HL-60/S4 treated with retinoic acid at 250 ng/mL for 4 days and 3 days (cell line): ENCODE results near the gene SYTL5.

Source experiments
- in situ Hi-C: fragments of 300-500 bp; cut with MboI; formaldehyde crosslinking; loops from 2 replicates; pipeline ENCODE4 v1.7.0; 2022; ENCODE audit warnings: low sequenced_read_pairs

SYTL5 gene

GRCh38 chrX:38087594-38087993 is 81.2 kb downstream of the SYTL5 start:
- in situ Hi-C loops = no loop called here

- in situ Hi-C loops = no loop called here
Observed at GRCh38 chrX:38089173-38089982, 83.0 kb downstream of the SYTL5 start.

GRCh38 chrX:38095971-38096529 is 89.7 kb downstream of the SYTL5 start:
- in situ Hi-C loops = no loop called here

- in situ Hi-C loops = no loop called here
Observed at GRCh38 chrX:38099688-38100087, 93.3 kb downstream of the SYTL5 start.

GRCh38 chrX:38102240-38102639 is 95.9 kb downstream of the SYTL5 start:
- in situ Hi-C loops = no loop called here

- in situ Hi-C loops = no loop called here
Observed at GRCh38 chrX:38102875-38103274, 96.5 kb downstream of the SYTL5 start.

GRCh38 chrX:38103857-38104812 is 97.8 kb downstream of the SYTL5 start:
- in situ Hi-C loops = no loop called here

- in situ Hi-C loops = no loop called here
Observed at GRCh38 chrX:38105216-38105725, 98.9 kb downstream of the SYTL5 start.

GRCh38 chrX:38106991-38107655 is 100.8 kb downstream of the SYTL5 start:
- in situ Hi-C loops = no loop called here

GRCh38 chrX:38108364-38108763 is 102.0 kb downstream of the SYTL5 start:
- in situ Hi-C loops = no loop called here

- in situ Hi-C loops = no loop called here
Observed at GRCh38 chrX:38109042-38109898, 102.9 kb downstream of the SYTL5 start.

GRCh38 chrX:38110231-38110630 is 103.9 kb downstream of the SYTL5 start:
- in situ Hi-C loops = no loop called here

- in situ Hi-C loops = no loop called here
Observed at GRCh38 chrX:38111196-38111595, 104.8 kb downstream of the SYTL5 start.

GRCh38 chrX:38112566-38112965 is 106.2 kb downstream of the SYTL5 start:
- in situ Hi-C loops = no loop called here

GRCh38 chrX:38116706-38117105 is 110.4 kb downstream of the SYTL5 start:
- in situ Hi-C loops = no loop called here

- in situ Hi-C loops = no loop called here
Observed at GRCh38 chrX:38117485-38117884, 111.1 kb downstream of the SYTL5 start.

GRCh38 chrX:38124000-38124399 is 117.6 kb downstream of the SYTL5 start:
- in situ Hi-C loops = no loop called here

- in situ Hi-C loops = no loop called here
Observed at GRCh38 chrX:38126179-38126578, 119.8 kb downstream of the SYTL5 start.

GRCh38 chrX:38127961-38128360 is 121.6 kb downstream of the SYTL5 start:
- in situ Hi-C loops = no loop called here

- in situ Hi-C loops = no loop called here
Observed at GRCh38 chrX:38129366-38129765, 123.0 kb downstream of the SYTL5 start.
